ENCODE results near the gene DCHS2. TPM values are rescaled to one million over a fixed set of nuclear protein-coding genes. Genes with fewer than 3 reads are reported as not detected.

The DCHS2 gene
- total RNA-seq, 2 experiments from 2014 or later = not detected

DNA sequence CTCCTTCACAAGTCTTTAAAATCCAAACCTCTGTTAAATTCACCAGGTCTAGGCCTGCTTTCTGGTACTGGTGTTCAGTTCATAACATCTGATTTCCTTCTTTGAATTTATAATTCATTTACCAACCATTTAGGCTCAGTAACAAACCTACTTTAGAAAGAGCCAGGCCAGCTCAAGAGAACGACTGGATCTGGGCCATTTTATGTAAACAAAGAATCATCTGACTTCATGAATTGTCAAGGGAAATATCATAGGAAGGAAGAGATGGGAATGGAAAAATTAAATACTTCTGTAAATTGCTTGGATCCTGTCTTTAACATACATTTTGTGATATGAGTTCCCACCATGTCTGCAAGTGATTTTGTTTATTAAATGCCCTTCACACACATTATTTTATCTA is 36.5 kb downstream of the DCHS2 start:
- POLR2A ChIA-PET = no interaction called here
- Mint-ChIP-seq H3K36me3 (ENCODE audit: low read depth) (no peaks in the 10 kb centered on the region), H3K27me3 (peaks cover 2% of the 10 kb centered on the region), H3K4me1 (no peaks in the 10 kb centered on the region), H3K4me3 (no peak overlapping the region), H3K9me3 (no peaks in the 10 kb centered on the region), H3K27ac (no peak overlapping the region)
- DNase-seq = no peak
- CTCF ChIA-PET = no interaction called here

DNA sequence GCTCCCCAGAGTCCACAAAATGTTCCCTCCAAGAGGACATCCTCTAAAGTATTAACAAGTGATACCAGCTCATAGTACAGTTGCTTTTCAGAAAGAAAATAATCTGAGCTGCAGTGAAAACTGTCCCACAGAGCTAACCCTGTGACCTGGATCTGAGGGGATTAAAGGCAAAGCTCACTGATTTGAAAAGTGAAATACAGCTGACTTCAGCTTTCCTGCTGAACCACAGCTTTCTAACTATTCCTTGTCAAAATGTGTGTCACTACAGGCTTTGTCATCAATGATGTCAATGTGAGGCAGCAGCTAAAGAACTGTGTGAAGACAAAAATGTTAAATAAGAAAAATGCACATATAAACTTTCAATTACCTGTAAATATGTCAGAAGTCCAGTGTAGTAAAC is 36.9 kb downstream of the DCHS2 start:
- no peak for DNase-seq
- Mint-ChIP-seq H3K36me3 (ENCODE audit: low read depth) (no peaks in the 10 kb centered on the region), H3K9me3 (no peaks in the 10 kb centered on the region), H3K27me3 (peaks cover 1% of the 10 kb centered on the region), H3K4me3 (no peak overlapping the region), H3K4me1 (no peaks in the 10 kb centered on the region), H3K27ac (no peak overlapping the region)
- ChIA-PET CTCF (no interaction called here), POLR2A (no interaction called here)

DNA sequence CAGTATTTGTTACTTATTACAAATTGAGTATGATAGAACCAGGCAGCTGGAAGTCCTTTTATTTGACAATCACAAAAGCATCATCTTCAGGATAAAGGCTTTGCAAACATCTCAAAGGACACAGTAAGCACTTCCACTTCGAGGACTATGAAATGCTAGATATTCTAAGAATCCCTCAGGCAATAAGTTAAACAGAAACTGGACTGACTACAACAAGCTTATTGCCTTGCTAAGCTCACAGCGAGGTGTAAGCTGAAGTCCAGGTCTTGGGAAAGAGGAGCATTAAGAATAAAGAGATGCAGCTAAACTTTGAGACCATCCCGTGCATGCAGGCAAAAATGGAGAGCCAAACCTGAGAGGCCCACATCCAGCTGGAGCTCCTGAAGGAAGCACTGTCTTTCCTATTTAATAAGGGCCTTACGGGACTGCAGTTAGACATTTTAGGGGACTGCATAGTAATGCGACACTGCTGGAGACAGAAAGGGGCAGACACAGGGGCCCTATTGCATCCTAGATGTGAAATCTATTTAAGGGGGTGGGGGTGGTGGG is 38.7 kb downstream of the DCHS2 start:
- Mint-ChIP-seq H3K4me1 (no peaks in the 10 kb centered on the region), H3K27me3 (no peaks in the 10 kb centered on the region), H3K9me3 (no peaks in the 10 kb centered on the region), H3K27ac (no peak overlapping the region), H3K36me3 (ENCODE audit: low read depth) (no peaks in the 10 kb centered on the region), H3K4me3 (no peak overlapping the region)
- ChIA-PET CTCF (no interaction called here), POLR2A (no interaction called here)
- DNase-seq = no peak

GRCh38 chr4:154450966-154451365 is 40.6 kb downstream of the DCHS2 start:
- H3K4me3 Mint-ChIP-seq = no peak overlapping the region
- no peaks in the 10 kb centered on the region for H3K27me3 Mint-ChIP-seq
- ChIA-PET CTCF (no interaction called here), POLR2A (no interaction called here)
- no peaks in the 10 kb centered on the region for H3K36me3 Mint-ChIP-seq (ENCODE audit: low read depth)
- H3K27ac Mint-ChIP-seq = no peak overlapping the region
- no peak for DNase-seq
- H3K4me1 Mint-ChIP-seq = no peaks in the 10 kb centered on the region
- H3K9me3 Mint-ChIP-seq = no peaks in the 10 kb centered on the region

GRCh38 chr4:154444958-154445357 is 46.6 kb downstream of the DCHS2 start:
- Mint-ChIP-seq H3K27me3 (no peaks in the 10 kb centered on the region), H3K4me3 (no peak overlapping the region), H3K27ac (no peak overlapping the region), H3K9me3 (no peaks in the 10 kb centered on the region), H3K4me1 (no peaks in the 10 kb centered on the region), H3K36me3 (ENCODE audit: low read depth) (no peaks in the 10 kb centered on the region)
- ChIA-PET POLR2A (no interaction called here), CTCF (no interaction called here)
- DNase-seq = no peak

GRCh38 chr4:154441982-154442381 is 49.6 kb downstream of the DCHS2 start:
- CTCF ChIA-PET = no interaction called here
- no peak overlapping the region for H3K27ac Mint-ChIP-seq

GRCh38 chr4:154441124-154441523 is 50.5 kb downstream of the DCHS2 start:
- no peak overlapping the region for H3K27ac Mint-ChIP-seq
- H3K36me3 Mint-ChIP-seq (ENCODE audit: low read depth) = no peaks in the 10 kb centered on the region
- ChIA-PET CTCF (no interaction called here), POLR2A (no interaction called here)
- no peaks in the 10 kb centered on the region for H3K4me1 Mint-ChIP-seq
- no peak overlapping the region for H3K4me3 Mint-ChIP-seq
- no peaks in the 10 kb centered on the region for H3K27me3 Mint-ChIP-seq
- no peaks in the 10 kb centered on the region for H3K9me3 Mint-ChIP-seq
- no peak for DNase-seq

More at GRCh38 chr4:154441982-154442381, 49.6 kb downstream of the DCHS2 start:
- Mint-ChIP-seq H3K36me3 (ENCODE audit: low read depth) (no peaks in the 10 kb centered on the region), H3K27me3 (no peaks in the 10 kb centered on the region), H3K4me1 (no peaks in the 10 kb centered on the region), H3K9me3 (no peaks in the 10 kb centered on the region), H3K4me3 (no peak overlapping the region)
- POLR2A ChIA-PET = no interaction called here
- no peak for DNase-seq

- Mint-ChIP-seq H3K4me3 (no peak overlapping the region), H3K9me3 (no peaks in the 10 kb centered on the region), H3K27ac (no peak overlapping the region), H3K27me3 (no peaks in the 10 kb centered on the region), H3K4me1 (no peaks in the 10 kb centered on the region), H3K36me3 (ENCODE audit: low read depth) (no peaks in the 10 kb centered on the region)
- no peak for DNase-seq
- ChIA-PET CTCF (no interaction called here), POLR2A (no interaction called here)
Measured at GRCh38 chr4:154439224-154439623, 52.4 kb downstream of the DCHS2 start.

GRCh38 chr4:154435895-154436294 is 55.7 kb downstream of the DCHS2 start:
- POLR2A ChIA-PET = no interaction called here
- H3K4me3 Mint-ChIP-seq = no peak overlapping the region

DNA sequence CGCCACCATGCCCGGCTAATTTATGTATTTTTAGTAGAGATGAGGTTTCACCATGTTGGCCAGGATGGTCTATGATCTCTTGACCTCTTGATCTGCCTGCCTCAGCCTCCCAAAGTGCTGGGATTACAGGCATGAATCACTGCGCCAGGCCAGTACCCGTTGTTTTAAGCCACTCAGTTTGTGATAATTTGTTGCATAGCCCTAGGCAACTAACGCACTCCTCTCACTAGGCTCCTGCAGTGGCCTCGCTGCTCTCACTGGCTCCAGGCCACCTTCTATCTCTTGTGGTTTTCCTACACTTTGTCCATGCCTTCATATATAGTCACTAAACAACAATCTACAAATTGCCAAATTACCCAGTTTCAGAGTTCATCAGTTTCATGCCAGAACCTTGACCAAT is 58.1 kb downstream of the DCHS2 start:
- H3K4me3 Mint-ChIP-seq = no peak overlapping the region
- H3K27me3 Mint-ChIP-seq = peaks cover 3% of the 10 kb centered on the region
- H3K9me3 Mint-ChIP-seq = no peaks in the 10 kb centered on the region
- DNase-seq = no peak
- H3K4me1 Mint-ChIP-seq = no peaks in the 10 kb centered on the region
- H3K36me3 Mint-ChIP-seq (ENCODE audit: low read depth) = no peaks in the 10 kb centered on the region
- H3K27ac Mint-ChIP-seq = no peak overlapping the region
- ChIA-PET POLR2A (no interaction called here), CTCF (no interaction called here)

More at GRCh38 chr4:154435895-154436294, 55.7 kb downstream of the DCHS2 start:
- no peak for DNase-seq
- no peak overlapping the region for H3K27ac Mint-ChIP-seq
- no peaks in the 10 kb centered on the region for H3K36me3 Mint-ChIP-seq (ENCODE audit: low read depth)
- CTCF ChIA-PET = no interaction called here
- no peaks in the 10 kb centered on the region for H3K27me3 Mint-ChIP-seq
- H3K9me3 Mint-ChIP-seq = no peaks in the 10 kb centered on the region
- no peaks in the 10 kb centered on the region for H3K4me1 Mint-ChIP-seq

- Mint-ChIP-seq H3K9me3 (no peaks in the 10 kb centered on the region), H3K4me3 (no peak overlapping the region), H3K27me3 (peaks cover 3% of the 10 kb centered on the region), H3K36me3 (ENCODE audit: low read depth) (no peaks in the 10 kb centered on the region), H3K27ac (no peak overlapping the region), H3K4me1 (no peaks in the 10 kb centered on the region)
- ChIA-PET POLR2A (no interaction called here), CTCF (no interaction called here)
- DNase-seq = no peak
Measured at GRCh38 chr4:154429176-154429575, 62.4 kb downstream of the DCHS2 start.

DNA sequence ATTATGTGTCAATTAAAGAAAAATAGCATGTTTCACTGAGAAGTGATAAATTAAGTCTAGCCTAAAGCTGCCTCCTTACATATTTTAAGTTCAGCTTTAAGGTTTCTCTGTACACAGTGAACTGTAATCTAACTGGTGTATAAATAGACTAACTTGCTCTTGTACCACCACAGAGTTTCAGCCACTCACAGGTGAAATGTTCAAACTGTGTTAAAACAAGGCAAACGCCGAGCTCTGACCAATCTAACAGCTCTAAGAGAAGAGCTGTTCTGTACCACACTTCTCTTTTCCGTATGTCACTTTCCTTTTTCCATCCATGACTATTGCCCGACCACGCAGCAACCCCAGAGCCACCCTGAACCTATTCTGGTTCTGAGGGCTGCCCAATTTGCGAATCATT is 64.5 kb downstream of the DCHS2 start:
- ChIA-PET CTCF (no interaction called here), POLR2A (no interaction called here)
- Mint-ChIP-seq H3K27me3 (peaks cover 8% of the 10 kb centered on the region), H3K27ac (no peak overlapping the region), H3K9me3 (no peaks in the 10 kb centered on the region), H3K36me3 (ENCODE audit: low read depth) (no peaks in the 10 kb centered on the region), H3K4me1 (no peaks in the 10 kb centered on the region), H3K4me3 (no peak overlapping the region)
- no peak for DNase-seq

DNA sequence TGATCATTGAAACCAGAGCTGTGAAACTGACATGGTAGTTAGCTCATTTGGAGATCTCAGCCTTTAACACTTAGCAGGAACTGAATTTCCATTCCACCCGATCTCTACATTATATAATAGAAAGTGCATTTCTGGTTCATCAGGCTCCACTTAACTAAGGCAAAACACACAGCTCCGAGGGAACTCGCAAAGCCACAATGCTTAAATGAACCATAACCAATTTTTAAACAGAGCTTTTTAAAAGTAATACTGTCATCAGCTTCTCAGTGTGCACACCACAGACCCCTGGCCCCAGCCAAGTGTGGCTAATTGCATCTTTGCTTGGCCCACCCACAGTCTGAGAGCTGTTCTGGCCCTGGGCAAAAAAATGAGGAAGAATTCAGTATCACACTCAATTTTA is 66.1 kb downstream of the DCHS2 start:
- Mint-ChIP-seq H3K4me3 (no peak overlapping the region), H3K9me3 (no peaks in the 10 kb centered on the region), H3K4me1 (no peaks in the 10 kb centered on the region), H3K27ac (no peak overlapping the region), H3K36me3 (ENCODE audit: low read depth) (no peaks in the 10 kb centered on the region), H3K27me3 (peaks cover 11% of the 10 kb centered on the region)
- no peak for DNase-seq
- ChIA-PET POLR2A (no interaction called here), CTCF (no interaction called here)

- CTCF ChIA-PET = no interaction called here
Measured at GRCh38 chr4:154424810-154425484, 66.7 kb downstream of the DCHS2 start.

More at GRCh38 chr4:154424810-154425484, 66.7 kb downstream of the DCHS2 start:
- no peak overlapping the region for H3K4me3 Mint-ChIP-seq
- no peaks in the 10 kb centered on the region for H3K4me1 Mint-ChIP-seq
- no peak for DNase-seq
- peaks cover 11% of the 10 kb centered on the region for H3K27me3 Mint-ChIP-seq
- POLR2A ChIA-PET = no interaction called here
- no peaks in the 10 kb centered on the region for H3K9me3 Mint-ChIP-seq
- H3K27ac Mint-ChIP-seq = no peak overlapping the region
- no peaks in the 10 kb centered on the region for H3K36me3 Mint-ChIP-seq (ENCODE audit: low read depth)
